DOHH2 (cell line): ENCODE results near the gene AURKAIP1.

Source experiments
- EZH2phosphoT487 ChIP-seq: fragments of 200-600 bp; sonication (generic); IDR thresholded peaks from 2 replicates; pipeline ENCODE4 v1.6.1; 2017; ENCODE audit warnings: borderline replicate concordance, mild to moderate bottlenecking, antibody characterized with exemption, low read length, moderate library complexity, mixed read lengths
- TF ChIP-seq, protein P1 (sequence below): fragments of 200-600 bp; sonication (generic); IDR thresholded peaks from one replicate; pipeline ENCODE4 v1.5.1; 2014; ENCODE audit warnings: antibody characterized with exemption, mild to moderate bottlenecking, low read depth, low read length; ENCODE audit not compliant: poor library complexity, severe bottlenecking

DNA sequence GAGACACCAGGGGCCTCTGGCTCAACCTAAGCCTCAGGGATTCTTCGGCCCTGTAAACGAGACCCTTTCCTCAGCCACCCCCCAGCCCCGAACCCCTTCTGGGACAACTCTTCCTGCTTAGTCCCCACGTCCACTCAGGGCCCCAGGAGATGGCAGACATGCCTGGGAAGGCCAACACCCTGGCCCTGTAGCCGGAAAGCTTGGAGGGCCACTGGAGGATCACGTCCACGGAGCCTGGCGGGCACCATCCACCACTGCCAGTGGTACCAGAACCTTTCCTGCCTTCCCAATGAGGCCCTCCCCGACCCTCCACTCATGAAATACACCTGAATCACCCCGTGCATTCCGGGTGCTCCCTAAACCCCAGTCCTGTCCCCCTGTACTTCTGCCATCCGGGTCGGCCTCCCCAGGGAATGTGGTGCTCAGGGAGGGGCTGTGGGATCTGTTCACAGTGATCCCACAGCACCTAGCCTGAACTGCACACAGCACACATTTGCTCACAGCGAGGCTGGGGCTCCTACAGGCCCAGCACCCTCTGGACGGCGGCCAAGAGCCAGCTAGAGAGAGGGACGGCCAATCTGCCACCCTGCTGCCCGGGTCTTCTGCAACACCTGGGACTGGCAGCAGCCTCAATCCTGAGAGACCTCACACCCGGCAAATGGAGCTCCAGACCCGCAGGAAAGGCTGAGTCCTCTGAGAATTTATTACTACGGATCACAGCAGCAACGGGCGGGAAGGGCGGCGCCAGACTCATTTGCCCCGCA is 1.8 kb downstream of the AURKAIP1 start:
- TF ChIP-seq, protein P1, sequence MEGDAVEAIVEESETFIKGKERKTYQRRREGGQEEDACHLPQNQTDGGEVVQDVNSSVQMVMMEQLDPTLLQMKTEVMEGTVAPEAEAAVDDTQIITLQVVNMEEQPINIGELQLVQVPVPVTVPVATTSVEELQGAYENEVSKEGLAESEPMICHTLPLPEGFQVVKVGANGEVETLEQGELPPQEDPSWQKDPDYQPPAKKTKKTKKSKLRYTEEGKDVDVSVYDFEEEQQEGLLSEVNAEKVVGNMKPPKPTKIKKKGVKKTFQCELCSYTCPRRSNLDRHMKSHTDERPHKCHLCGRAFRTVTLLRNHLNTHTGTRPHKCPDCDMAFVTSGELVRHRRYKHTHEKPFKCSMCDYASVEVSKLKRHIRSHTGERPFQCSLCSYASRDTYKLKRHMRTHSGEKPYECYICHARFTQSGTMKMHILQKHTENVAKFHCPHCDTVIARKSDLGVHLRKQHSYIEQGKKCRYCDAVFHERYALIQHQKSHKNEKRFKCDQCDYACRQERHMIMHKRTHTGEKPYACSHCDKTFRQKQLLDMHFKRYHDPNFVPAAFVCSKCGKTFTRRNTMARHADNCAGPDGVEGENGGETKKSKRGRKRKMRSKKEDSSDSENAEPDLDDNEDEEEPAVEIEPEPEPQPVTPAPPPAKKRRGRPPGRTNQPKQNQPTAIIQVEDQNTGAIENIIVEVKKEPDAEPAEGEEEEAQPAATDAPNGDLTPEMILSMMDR = no peak
- no peak for TF ChIP-seq EZH2phosphoT487
